Gastroesophageal sphincter (tissue), 4 donors: ENCODE data around the gene FIGNL1. TPM values are rescaled to one million over a fixed set of nuclear protein-coding genes. Genes with fewer than 3 reads are reported as not detected.

Experiments
- ATAC-seq: fragments of 150-250 bp; one replicate; pipeline ENCODE4 v1.9.1; 2016; ENCODE audit warnings: mild to moderate bottlenecking, moderate library complexity
- H3K27ac ChIP-seq, 4 donors: fragments of 200-600 bp; sonication (generic) in 3 of 4; 1 replicate in 3 of 4; 2 replicates in 1 of 4; pipeline ENCODE4 v1.5.1; 2016 to 2019
- H3K27me3 ChIP-seq: fragments of 200-600 bp; sonication (generic); one replicate; pipeline ENCODE4 v1.5.1; 2019
- H3K36me3 ChIP-seq, 2 donors: fragments of 200-600 bp; sonication (generic); one replicate each; pipeline ENCODE4 v1.5.1; 2019; ENCODE audit warnings: control low read depth in 1 of 2
- H3K4me1 ChIP-seq, 3 donors: fragments of 200-600 bp; sonication (generic); 1 replicate in 2 of 3; 2 replicates in 1 of 3; pipeline ENCODE4 v1.5.1; 2016 to 2019; ENCODE audit warnings: control low read depth in 2 of 3
- H3K4me3 ChIP-seq, 2 donors: fragments of 200-600 bp; sonication (generic); one replicate each; pipeline ENCODE4 v1.5.1; 2019; ENCODE audit warnings: mild to moderate bottlenecking in 1 of 2, moderate library complexity in 1 of 2
- H3K9me3 ChIP-seq, 3 donors: fragments of 200-600 bp; sonication (generic); one replicate each; pipeline ENCODE4 v1.5.1; 2017 to 2019; ENCODE audit warnings: control low read depth in 2 of 3
- EP300 ChIP-seq: sonication (generic); formaldehyde crosslinking; IDR thresholded peaks from one replicate; pipeline ENCODE4 v1.6.1; 2017; ENCODE audit warnings: antibody characterized with exemption, mild to moderate bottlenecking
- POLR2A ChIP-seq, 2 donors: fragments of 450-650 bp; IDR thresholded peaks; one replicate each; pipeline ENCODE4 v1.6.1; 2017; ENCODE audit warnings: antibody characterized with exemption in 2 of 2, mild to moderate bottlenecking in 2 of 2, moderate library complexity in 1 of 2
- POLR2AphosphoS5 ChIP-seq: sonication (generic); formaldehyde crosslinking; IDR thresholded peaks from one replicate; pipeline ENCODE4 v1.6.1; 2017; ENCODE audit warnings: antibody characterized with exemption
- WGBS, 2 donors: methylation state at CpG; one replicate each; pipeline ENCODE4 v1.1.5; 2018; ENCODE audit warnings: low coverage in 1 of 2; 5-methylcytosine and 5-hydroxymethylcytosine counted together
- small RNA-seq, 4 donors: library from RNA; depleted of rRNA; stranded (forward); fragments of <200 nt; gene quantifications; one replicate each; pipeline ENCODE3, GENCODE V24; 2016
- total RNA-seq, 4 donors: library from RNA; depleted of rRNA; stranded (reverse); fragments of >200 nt; gene quantifications; one replicate each; pipeline ENCODE4 v1.1.0, GENCODE V29; 2016
- TF ChIP-seq, protein P1 (sequence below), 4 experiments: fragments of 200-600 bp in 2 of 4; fragments of 450-650 bp in 2 of 4; sonication (generic) in 1 of 4; IDR thresholded peaks; one replicate each; pipeline ENCODE4 v1.5.1; 2017 to 2019; ENCODE audit warnings: antibody characterized with exemption in 4 of 4, mild to moderate bottlenecking in 2 of 4, moderate library complexity in 2 of 4

FIGNL1 gene
- total RNA-seq, 4 donors from 2014 or later: 5.0 to 8.5 (median 6.4) TPM

DNA sequence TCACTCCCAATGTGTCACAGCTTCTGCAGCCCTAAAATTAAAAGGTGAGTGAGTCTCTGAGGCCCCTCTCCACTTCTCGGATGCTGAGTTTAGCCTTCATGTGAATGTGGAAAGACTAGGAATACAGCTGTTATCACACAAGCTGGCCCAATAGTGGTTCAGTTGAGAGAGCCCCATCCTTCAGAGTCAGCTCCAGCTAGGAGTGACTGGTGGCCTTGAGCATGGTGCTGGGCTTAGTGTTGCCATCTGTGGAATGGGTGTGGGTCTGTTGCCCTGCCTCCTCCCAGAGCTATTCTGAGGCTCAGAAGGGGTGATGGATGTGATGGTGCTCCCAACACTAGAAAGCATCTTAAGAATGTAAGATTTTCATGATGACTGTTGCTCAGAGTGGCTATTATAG lies 55.8 kb downstream of the FIGNL1 start:
- Histone ChIP-seq H3K27ac (no peak overlapping the region), H3K9me3 (no peaks in the 10 kb centered on the region), H3K4me1 (no peaks in the 10 kb centered on the region), H3K36me3 (no peaks in the 10 kb centered on the region), H3K4me3 (no peak overlapping the region), H3K27me3 (peaks cover 29% of the 10 kb centered on the region)
- ATAC-seq: no peak
- WGBS, 2 donors: 88% methylated on average over 1 of the region's 1 CpG; no CpG with 5 or more reads in 1 of the 2 donors
- TF ChIP-seq, protein P1, sequence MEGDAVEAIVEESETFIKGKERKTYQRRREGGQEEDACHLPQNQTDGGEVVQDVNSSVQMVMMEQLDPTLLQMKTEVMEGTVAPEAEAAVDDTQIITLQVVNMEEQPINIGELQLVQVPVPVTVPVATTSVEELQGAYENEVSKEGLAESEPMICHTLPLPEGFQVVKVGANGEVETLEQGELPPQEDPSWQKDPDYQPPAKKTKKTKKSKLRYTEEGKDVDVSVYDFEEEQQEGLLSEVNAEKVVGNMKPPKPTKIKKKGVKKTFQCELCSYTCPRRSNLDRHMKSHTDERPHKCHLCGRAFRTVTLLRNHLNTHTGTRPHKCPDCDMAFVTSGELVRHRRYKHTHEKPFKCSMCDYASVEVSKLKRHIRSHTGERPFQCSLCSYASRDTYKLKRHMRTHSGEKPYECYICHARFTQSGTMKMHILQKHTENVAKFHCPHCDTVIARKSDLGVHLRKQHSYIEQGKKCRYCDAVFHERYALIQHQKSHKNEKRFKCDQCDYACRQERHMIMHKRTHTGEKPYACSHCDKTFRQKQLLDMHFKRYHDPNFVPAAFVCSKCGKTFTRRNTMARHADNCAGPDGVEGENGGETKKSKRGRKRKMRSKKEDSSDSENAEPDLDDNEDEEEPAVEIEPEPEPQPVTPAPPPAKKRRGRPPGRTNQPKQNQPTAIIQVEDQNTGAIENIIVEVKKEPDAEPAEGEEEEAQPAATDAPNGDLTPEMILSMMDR (IDR thresholded peaks at IDR 0.05): no peak
- TF ChIP-seq POLR2A (IDR thresholded peaks at IDR 0.05) (no peak), POLR2AphosphoS5 (no peak), EP300 (no peak)

Small RNA genes lying within 50 kb of the gene (small RNA-seq; reads per million reads assigned to genes)
- gene RNU6-1091P: 0 reads per million in 4 donors

Other genes with a start within 250 kb of the FIGNL1 start
- gene IKZF1, start 145.6 kb downstream of the FIGNL1 start, total RNA-seq: 10 to 100 TPM in 1 of 4 donors, 1 to 10 TPM in 3; 2.5 to 14.1 (median 5.9) TPM
- not detected for gene DDC, start 115.1 kb upstream of the FIGNL1 start, total RNA-seq